ENCODE measurements around the gene CEBPG. TPM values are rescaled to one million over a fixed set of nuclear protein-coding genes. Genes with fewer than 3 reads are reported as not detected.

Gene CEBPG
- total and polyA plus RNA-seq, 9 of the 15 experiments (the other 6 are each of a cell fraction or from before 2014, with no cell fraction given), result 9.5 to 34.9 (median 30.9) TPM

GRCh38 chr19:33358408-33358807 is 15.1 kb upstream of the CEBPG start:
- H3K9me1 ChIP-seq (ENCODE audit: control insufficient read depth, insufficient read depth, low read length), result no peaks in the 10 kb centered on the region
- no peaks in the 10 kb centered on the region for H4K20me1 ChIP-seq (replicated peaks; ENCODE audit: control insufficient read depth, insufficient read depth, low read length)
- POLR2A ChIA-PET, result interaction anchor here (0.9 to 6.4 kb wide), 3 partner anchors 9 to 14 kb away, joined by 3 to 60 read pairs (median 8); partner anchors contain the start of gene CEBPG
- H2AFZ ChIP-seq (ENCODE audit: low read depth, low read length), result no peak overlapping the region
- H3K27me3 ChIP-seq (ENCODE audit: control insufficient read depth in 2 of 2, insufficient read depth in 2 of 2, low read length in 2 of 2), result peaks cover 11 to 33% of the 10 kb centered on the region in 2 experiments; a peak in 4 of 5 replicates
- DNase-seq (ENCODE audit: extremely low read depth in 1 of 4, low spot score in 3 of 4), result no peak
- no peaks in the 10 kb centered on the region for H3K9me3 ChIP-seq (replicated peaks; ENCODE audit: control insufficient read depth, insufficient read depth, low read depth, low read length)
- H3K36me3 ChIP-seq (ENCODE audit: control insufficient read depth, insufficient read depth, low read length), result no peaks in the 10 kb centered on the region
- BruUV-seq (replicated peaks), result no TSS peak
- CTCF ChIA-PET (ENCODE audit: low intra/inter-chr PET ratio), result no interaction called here
- H3K4me1 ChIP-seq (replicated peaks in 1 of 2; ENCODE audit: control insufficient read depth in 2 of 2, insufficient read depth in 2 of 2, low read length in 2 of 2), result no peaks in the 10 kb centered on the region
- FAIRE-seq, result no peak
- no peak overlapping the region; the same call in 1 of the 2 replicates for H3K4me2 ChIP-seq (ENCODE audit: insufficient read depth, low read length)
- no peak for ATAC-seq
- no peak overlapping the region for H3K9ac ChIP-seq (ENCODE audit: insufficient read depth in 1 of 2, low read depth in 2 of 2, low read length in 2 of 2)
- H3K27ac ChIP-seq (ENCODE audit: extremely low read depth, low read depth, low read length), result no peak overlapping the region
- in situ Hi-C loops (cut with MboI) (no loop called here), intact Hi-C loops (cut with micrococcal nuclease) (no loop called here)
- no peaks in the 10 kb centered on the region for H3K79me2 ChIP-seq (ENCODE audit: control insufficient read depth, insufficient read depth, low read length)
- no peak overlapping the region for H3K4me3 ChIP-seq
- 1% methylated on average over 6 of the region's 6 CpGs for WGBS (ENCODE audit: insufficient coverage, low coverage, missing lambda C conversion rate)
- no peak for TF ChIP-seq PRDM10 (IDR thresholded peaks at IDR 0.05; ENCODE audit: partially characterized antibody)
- TF ChIP-seq SMAD2 (IDR thresholded peaks at IDR 0.05; ENCODE audit: low read depth, low read length), result no peak
- no peak for TF ChIP-seq PRMT5 (CRISPR knock-in tag; IDR thresholded peaks at IDR 0.05)
- TF ChIP-seq GTF2F1 (IDR thresholded peaks at IDR 0.05; ENCODE audit: low read depth, low read length), result no peak
- TF ChIP-seq HNRNPK (IDR thresholded peaks at IDR 0.05; ENCODE audit: low read depth, low read length, poor library complexity, severe bottlenecking), result no peak
- TF ChIP-seq MECOM (CRISPR knock-in tag; IDR thresholded peaks at IDR 0.05), result no peak
- TF ChIP-seq MAFF (IDR thresholded peaks at IDR 0.05; ENCODE audit: low read length), result no peak
- TF ChIP-seq IRF2 (CRISPR knock-in tag; IDR thresholded peaks at IDR 0.05), result no peak
- TF ChIP-seq THRAP3 (IDR thresholded peaks at IDR 0.05; ENCODE audit: borderline replicate concordance), result no peak
- TF ChIP-seq ZBTB9 (CRISPR knock-in tag; IDR thresholded peaks at IDR 0.05), result no peak
- TF ChIP-seq TFAM (CRISPR knock-in tag; conservative IDR thresholded peaks at IDR 0.05), result no peak
- TF ChIP-seq CLOCK (CRISPR knock-in tag; IDR thresholded peaks at IDR 0.05; ENCODE audit: borderline replicate concordance), result no peak
- no peak for TF ChIP-seq ATF6 (CRISPR knock-in tag; IDR thresholded peaks at IDR 0.05)
- no peak for TF ChIP-seq HDGF (IDR thresholded peaks at IDR 0.05)

All from K562 (cell line).